Cardiac fibroblast (primary cell): ENCODE results near the gene FBLN1.

Source experiments
- DNase-seq, 2 donors: peaks; one replicate each; pipeline versions ENCODE4 v3.0.0 to v3.0.0-alpha.2; 2010; ENCODE audit warnings: low read depth in 2 of 2
- H3K4me3 ChIP-seq, 2 donors: replicated peaks in 1 of 2; 1 replicate in 1 of 2; 2 replicates in 1 of 2; pipeline ENCODE4 v1.5.1; 2011; ENCODE audit warnings: low read depth in 2 of 2, low read length in 2 of 2, mild to moderate bottlenecking in 2 of 2, moderate library complexity in 1 of 2
- TF ChIP-seq, protein P1 (sequence below): IDR thresholded peaks from one replicate; pipeline ENCODE4 v1.5.1; 2011; ENCODE audit warnings: low read depth, mild to moderate bottlenecking, low read length, inconsistent platforms

Gene FBLN1

DNA sequence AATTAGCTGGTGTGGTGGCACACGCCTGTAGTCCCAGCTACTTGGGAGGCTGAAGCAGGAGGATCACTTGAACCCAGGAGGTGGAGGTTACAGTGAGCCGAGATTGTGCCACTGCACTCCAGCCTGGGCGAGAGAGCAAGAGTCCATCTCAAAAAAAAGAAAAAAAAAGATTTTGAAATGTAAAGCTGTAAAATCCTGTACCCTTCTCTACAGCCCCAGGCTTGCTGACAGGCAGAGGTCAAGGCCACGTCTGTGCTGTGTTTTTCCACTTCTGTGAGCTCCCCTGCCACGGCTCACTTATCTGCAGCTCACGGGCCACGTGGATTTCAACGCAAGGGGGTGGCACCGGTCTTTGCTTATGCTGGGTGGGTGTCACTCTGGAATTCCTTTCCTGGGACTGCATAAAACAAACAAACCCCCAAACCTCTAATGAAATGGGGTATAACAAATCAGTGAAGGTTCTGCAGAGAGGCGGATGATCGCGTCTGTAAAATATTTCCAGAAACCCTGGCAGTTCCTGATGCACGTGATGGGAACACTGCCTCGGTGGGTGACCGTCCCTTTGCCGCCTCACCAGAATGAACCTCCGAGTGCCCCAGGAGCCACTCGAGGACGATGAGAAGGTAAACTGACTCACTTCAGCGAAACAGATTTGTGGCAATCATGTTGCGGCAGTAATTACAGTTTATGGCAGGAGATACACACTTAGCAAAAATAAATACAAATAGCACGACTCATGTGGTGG is 125.0 kb downstream of the FBLN1 start:
- no peak for DNase-seq
- TF ChIP-seq, protein P1, sequence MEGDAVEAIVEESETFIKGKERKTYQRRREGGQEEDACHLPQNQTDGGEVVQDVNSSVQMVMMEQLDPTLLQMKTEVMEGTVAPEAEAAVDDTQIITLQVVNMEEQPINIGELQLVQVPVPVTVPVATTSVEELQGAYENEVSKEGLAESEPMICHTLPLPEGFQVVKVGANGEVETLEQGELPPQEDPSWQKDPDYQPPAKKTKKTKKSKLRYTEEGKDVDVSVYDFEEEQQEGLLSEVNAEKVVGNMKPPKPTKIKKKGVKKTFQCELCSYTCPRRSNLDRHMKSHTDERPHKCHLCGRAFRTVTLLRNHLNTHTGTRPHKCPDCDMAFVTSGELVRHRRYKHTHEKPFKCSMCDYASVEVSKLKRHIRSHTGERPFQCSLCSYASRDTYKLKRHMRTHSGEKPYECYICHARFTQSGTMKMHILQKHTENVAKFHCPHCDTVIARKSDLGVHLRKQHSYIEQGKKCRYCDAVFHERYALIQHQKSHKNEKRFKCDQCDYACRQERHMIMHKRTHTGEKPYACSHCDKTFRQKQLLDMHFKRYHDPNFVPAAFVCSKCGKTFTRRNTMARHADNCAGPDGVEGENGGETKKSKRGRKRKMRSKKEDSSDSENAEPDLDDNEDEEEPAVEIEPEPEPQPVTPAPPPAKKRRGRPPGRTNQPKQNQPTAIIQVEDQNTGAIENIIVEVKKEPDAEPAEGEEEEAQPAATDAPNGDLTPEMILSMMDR, result no peak
- no peak overlapping the region for H3K4me3 ChIP-seq

- TF ChIP-seq, protein P1, result no peak
- no peak overlapping the region for H3K4me3 ChIP-seq
- DNase-seq, result no peak
Measured at GRCh38 chr22:45628515-45628914, 125.8 kb downstream of the FBLN1 start.

- TF ChIP-seq, protein P1, result no peak
- no peak for DNase-seq
- no peak overlapping the region for H3K4me3 ChIP-seq
Measured at GRCh38 chr22:45629469-45630089, 126.9 kb downstream of the FBLN1 start.

- DNase-seq, result no peak
- TF ChIP-seq, protein P1, result no peak
- no peak overlapping the region for H3K4me3 ChIP-seq
Measured at GRCh38 chr22:45630436-45630835, 127.8 kb downstream of the FBLN1 start.

GRCh38 chr22:45631140-45631840 is 128.6 kb downstream of the FBLN1 start:
- DNase-seq, result no peak
- TF ChIP-seq, protein P1, result no peak
- no peak overlapping the region for H3K4me3 ChIP-seq

DNA sequence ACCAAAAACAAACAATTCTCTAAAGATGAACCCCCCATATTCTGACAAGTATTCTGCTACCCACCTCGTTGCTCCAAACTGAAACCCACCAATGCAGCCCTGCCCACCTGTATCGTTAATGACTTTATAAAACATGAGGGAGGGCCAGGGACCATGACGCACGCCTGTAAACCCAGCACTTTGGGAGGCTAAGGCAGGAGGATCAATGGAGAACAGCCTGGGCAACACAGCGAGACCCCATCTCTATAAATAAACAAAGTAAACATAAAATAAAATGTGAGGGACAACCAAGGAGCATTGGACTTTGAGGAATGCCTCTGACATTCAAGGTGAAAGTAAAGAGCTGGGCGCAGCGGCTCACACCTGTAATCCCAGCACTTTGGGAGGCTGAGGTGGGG is 129.2 kb downstream of the FBLN1 start:
- TF ChIP-seq, protein P1, result no peak

More for the DNA sequence above, 129.2 kb downstream of the FBLN1 start:
- no peak overlapping the region for H3K4me3 ChIP-seq
- DNase-seq, result no peak
